Measurements from ENCODE around the gene WNT5A. TPM values are rescaled to one million over a fixed set of nuclear protein-coding genes. Genes with fewer than 3 reads are reported as not detected.

WNT5A gene
- total RNA-seq, 1 experiment from 2014 or later, result 0.15 TPM

DNA sequence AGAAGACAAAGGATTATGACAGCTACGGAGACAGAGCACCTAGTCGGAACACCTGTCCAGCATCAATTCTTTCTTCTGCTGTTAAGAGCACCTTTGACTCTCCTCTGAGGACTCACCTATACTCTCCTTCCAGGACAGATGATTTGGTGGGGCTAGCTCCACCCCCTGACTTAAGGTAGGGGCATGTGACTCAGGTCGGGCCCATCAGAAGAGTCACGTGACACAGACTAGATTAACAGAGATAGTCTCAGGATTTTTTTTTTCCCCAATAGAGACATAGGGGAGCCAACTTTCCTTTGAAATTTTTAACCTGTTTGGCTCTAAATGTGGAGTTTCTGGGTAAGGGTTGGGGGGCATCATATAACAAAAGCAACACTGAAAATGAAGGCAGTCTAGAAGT lies 11.4 kb upstream of the WNT5A start:
- no peaks in the 10 kb centered on the region for H3K4me1 ChIP-seq (ENCODE audit: control insufficient read depth in 1 of 2, insufficient read depth in 2 of 2, low read length in 2 of 2)
- no peaks in the 10 kb centered on the region; a peak in 2 of 4 replicates for H3K9me3 ChIP-seq (ENCODE audit: control insufficient read depth in 1 of 2, insufficient read depth in 1 of 2, low read depth in 1 of 2, low read length in 2 of 2)
- no peaks in the 10 kb centered on the region for H3K36me3 ChIP-seq (ENCODE audit: control insufficient read depth in 1 of 2, insufficient read depth in 2 of 2, low read length in 2 of 2)
- H2AFZ ChIP-seq (ENCODE audit: low read depth, low read length, poor library complexity, severe bottlenecking), result no peak overlapping the region
- H4K20me1 ChIP-seq (ENCODE audit: insufficient read depth), result no peaks in the 10 kb centered on the region
- BruUV-seq (replicated peaks), result no TSS peak
- no peaks in the 10 kb centered on the region for H3K27me3 ChIP-seq (ENCODE audit: insufficient read depth, low read length)
- intact Hi-C loops (cut with micrococcal nuclease), result no loop called here
- H3K9ac ChIP-seq (ENCODE audit: low read length), result no peak overlapping the region
- ChIA-PET RAD21 (ENCODE audit: low non-redundant PET in 1 of 2, low total read pairs in 2 of 2, uncharacterized antibody in 2 of 2, unreplicated experiment in 2 of 2) (no interaction called here), POLR2A (no interaction called here), CTCF (no interaction called here)
- DNase-seq (ENCODE audit: low read depth, low spot score) (no peak), ATAC-seq (no peak)
- no peak for TF ChIP-seq SIN3A (IDR thresholded peaks at IDR 0.05; ENCODE audit: low read depth)
- TF ChIP-seq, protein P1, sequence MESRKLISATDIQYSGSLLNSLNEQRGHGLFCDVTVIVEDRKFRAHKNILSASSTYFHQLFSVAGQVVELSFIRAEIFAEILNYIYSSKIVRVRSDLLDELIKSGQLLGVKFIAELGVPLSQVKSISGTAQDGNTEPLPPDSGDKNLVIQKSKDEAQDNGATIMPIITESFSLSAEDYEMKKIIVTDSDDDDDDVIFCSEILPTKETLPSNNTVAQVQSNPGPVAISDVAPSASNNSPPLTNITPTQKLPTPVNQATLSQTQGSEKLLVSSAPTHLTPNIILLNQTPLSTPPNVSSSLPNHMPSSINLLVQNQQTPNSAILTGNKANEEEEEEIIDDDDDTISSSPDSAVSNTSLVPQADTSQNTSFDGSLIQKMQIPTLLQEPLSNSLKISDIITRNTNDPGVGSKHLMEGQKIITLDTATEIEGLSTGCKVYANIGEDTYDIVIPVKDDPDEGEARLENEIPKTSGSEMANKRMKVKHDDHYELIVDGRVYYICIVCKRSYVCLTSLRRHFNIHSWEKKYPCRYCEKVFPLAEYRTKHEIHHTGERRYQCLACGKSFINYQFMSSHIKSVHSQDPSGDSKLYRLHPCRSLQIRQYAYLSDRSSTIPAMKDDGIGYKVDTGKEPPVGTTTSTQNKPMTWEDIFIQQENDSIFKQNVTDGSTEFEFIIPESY (IDR thresholded peaks at IDR 0.05; ENCODE audit: extremely low read depth, insufficient replicate concordance, low read length), result no peak
- TF ChIP-seq EZH2phosphoT487 (IDR thresholded peaks at IDR 0.05; ENCODE audit: borderline replicate concordance), result no peak
- TF ChIP-seq TCF7L2 (IDR thresholded peaks at IDR 0.05; ENCODE audit: borderline replicate concordance, extremely low read depth, insufficient read depth, insufficient read length), result no peak
- TF ChIP-seq POLR2A (IDR thresholded peaks at IDR 0.05; ENCODE audit: borderline replicate concordance, extremely low read depth, insufficient read depth, insufficient read length), result no peak
- no peak for TF ChIP-seq ZFX (IDR thresholded peaks at IDR 0.05)
- no peak for TF ChIP-seq SRF (IDR thresholded peaks at IDR 0.05; ENCODE audit: low read depth)
- TF ChIP-seq, protein P2, sequence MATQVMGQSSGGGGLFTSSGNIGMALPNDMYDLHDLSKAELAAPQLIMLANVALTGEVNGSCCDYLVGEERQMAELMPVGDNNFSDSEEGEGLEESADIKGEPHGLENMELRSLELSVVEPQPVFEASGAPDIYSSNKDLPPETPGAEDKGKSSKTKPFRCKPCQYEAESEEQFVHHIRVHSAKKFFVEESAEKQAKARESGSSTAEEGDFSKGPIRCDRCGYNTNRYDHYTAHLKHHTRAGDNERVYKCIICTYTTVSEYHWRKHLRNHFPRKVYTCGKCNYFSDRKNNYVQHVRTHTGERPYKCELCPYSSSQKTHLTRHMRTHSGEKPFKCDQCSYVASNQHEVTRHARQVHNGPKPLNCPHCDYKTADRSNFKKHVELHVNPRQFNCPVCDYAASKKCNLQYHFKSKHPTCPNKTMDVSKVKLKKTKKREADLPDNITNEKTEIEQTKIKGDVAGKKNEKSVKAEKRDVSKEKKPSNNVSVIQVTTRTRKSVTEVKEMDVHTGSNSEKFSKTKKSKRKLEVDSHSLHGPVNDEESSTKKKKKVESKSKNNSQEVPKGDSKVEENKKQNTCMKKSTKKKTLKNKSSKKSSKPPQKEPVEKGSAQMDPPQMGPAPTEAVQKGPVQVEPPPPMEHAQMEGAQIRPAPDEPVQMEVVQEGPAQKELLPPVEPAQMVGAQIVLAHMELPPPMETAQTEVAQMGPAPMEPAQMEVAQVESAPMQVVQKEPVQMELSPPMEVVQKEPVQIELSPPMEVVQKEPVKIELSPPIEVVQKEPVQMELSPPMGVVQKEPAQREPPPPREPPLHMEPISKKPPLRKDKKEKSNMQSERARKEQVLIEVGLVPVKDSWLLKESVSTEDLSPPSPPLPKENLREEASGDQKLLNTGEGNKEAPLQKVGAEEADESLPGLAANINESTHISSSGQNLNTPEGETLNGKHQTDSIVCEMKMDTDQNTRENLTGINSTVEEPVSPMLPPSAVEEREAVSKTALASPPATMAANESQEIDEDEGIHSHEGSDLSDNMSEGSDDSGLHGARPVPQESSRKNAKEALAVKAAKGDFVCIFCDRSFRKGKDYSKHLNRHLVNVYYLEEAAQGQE (IDR thresholded peaks at IDR 0.05; ENCODE audit: low read depth), result no peak
- TF ChIP-seq EGR1 (IDR thresholded peaks at IDR 0.05; ENCODE audit: low read depth), result no peak
- TF ChIP-seq CBX3 (IDR thresholded peaks at IDR 0.05; ENCODE audit: low read depth), result no peak
- TF ChIP-seq ZNF274 (IDR thresholded peaks at IDR 0.05; ENCODE audit: low read depth, low read length), result no peak
- TF ChIP-seq RAD21 (IDR thresholded peaks at IDR 0.05; ENCODE audit: low read depth), result no peak
- TF ChIP-seq CEBPB (IDR thresholded peaks at IDR 0.05; ENCODE audit: low read depth), result no peak
- TF ChIP-seq, protein P3, sequence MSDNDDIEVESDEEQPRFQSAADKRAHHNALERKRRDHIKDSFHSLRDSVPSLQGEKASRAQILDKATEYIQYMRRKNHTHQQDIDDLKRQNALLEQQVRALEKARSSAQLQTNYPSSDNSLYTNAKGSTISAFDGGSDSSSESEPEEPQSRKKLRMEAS (IDR thresholded peaks at IDR 0.05), result no peak
- TF ChIP-seq, protein P4, sequence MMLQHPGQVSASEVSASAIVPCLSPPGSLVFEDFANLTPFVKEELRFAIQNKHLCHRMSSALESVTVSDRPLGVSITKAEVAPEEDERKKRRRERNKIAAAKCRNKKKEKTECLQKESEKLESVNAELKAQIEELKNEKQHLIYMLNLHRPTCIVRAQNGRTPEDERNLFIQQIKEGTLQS (IDR thresholded peaks at IDR 0.05), result no peak
- no peak for TF ChIP-seq JUND (IDR thresholded peaks at IDR 0.05)
- TF ChIP-seq EZH2 (IDR thresholded peaks at IDR 0.05), result no peak
- TF ChIP-seq POLR2AphosphoS5 (IDR thresholded peaks at IDR 0.05; ENCODE audit: low read depth, low read length), result no peak
- TF ChIP-seq YY1 (IDR thresholded peaks at IDR 0.05; ENCODE audit: extremely low read depth, insufficient replicate concordance, low read depth, low read length), result no peak
- H3K4me2 ChIP-seq (ENCODE audit: low read length), result no peak overlapping the region
- H3K79me2 ChIP-seq (ENCODE audit: insufficient read depth, low read length), result no peaks in the 10 kb centered on the region
- no peak overlapping the region for H3K4me3 ChIP-seq (replicated peaks in 1 of 2; ENCODE audit: low read depth in 1 of 2, low read length in 2 of 2)
- no peaks in the 10 kb centered on the region for H3K9me2 ChIP-seq (ENCODE audit: insufficient read depth)
- no peak overlapping the region for H3K27ac ChIP-seq (ENCODE audit: low read depth, low read length)

All from HCT116 (cell line).